ENCODE results near the gene SIRPG.

Gene SIRPG

GRCh38 chr20:1688886-1689538 lies 31.4 kb upstream of the SIRPG start:
- Histone ChIP-seq H3K27me3 (replicated peaks) (no peaks in the 10 kb centered on the region), H3K4me3 (ENCODE audit: low read depth, low read length) (no peak overlapping the region), H3K36me3 (replicated peaks) (no peaks in the 10 kb centered on the region), H3K27ac (no peak overlapping the region)
- no peak for TF ChIP-seq CTCF (IDR thresholded peaks at IDR 0.05; ENCODE audit: low read depth, low read length, missing control alignments)
- in situ Hi-C loops (cut with HindIII; ENCODE audit: low pct_ligation_motif_present, low sequenced_read_pairs): no loop called here
- no peak for DNase-seq

GRCh38 chr20:1687053-1687452 lies 29.5 kb upstream of the SIRPG start:
- Histone ChIP-seq H3K4me3 (ENCODE audit: low read depth, low read length) (no peak overlapping the region), H3K36me3 (replicated peaks) (no peaks in the 10 kb centered on the region), H3K27me3 (replicated peaks) (no peaks in the 10 kb centered on the region), H3K27ac (no peak overlapping the region)
- in situ Hi-C loops (cut with HindIII; ENCODE audit: low pct_ligation_motif_present, low sequenced_read_pairs): no loop called here
- no peak for TF ChIP-seq CTCF (IDR thresholded peaks at IDR 0.05; ENCODE audit: low read depth, low read length, missing control alignments)
- DNase-seq: no peak

GRCh38 chr20:1686151-1686748 lies 28.7 kb upstream of the SIRPG start:
- H3K4me3 ChIP-seq (ENCODE audit: low read depth, low read length): no peak overlapping the region
- no peak overlapping the region for H3K27ac ChIP-seq
- in situ Hi-C loops (cut with HindIII; ENCODE audit: low pct_ligation_motif_present, low sequenced_read_pairs): no loop called here
- no peak for TF ChIP-seq CTCF (IDR thresholded peaks at IDR 0.05; ENCODE audit: low read depth, low read length, missing control alignments)
- H3K36me3 ChIP-seq (replicated peaks): no peaks in the 10 kb centered on the region
- H3K27me3 ChIP-seq (replicated peaks): no peaks in the 10 kb centered on the region
- no peak for DNase-seq

- Histone ChIP-seq H3K4me3 (ENCODE audit: low read depth, low read length) (no peak overlapping the region), H3K27ac (no peak overlapping the region), H3K27me3 (replicated peaks) (no peaks in the 10 kb centered on the region), H3K36me3 (replicated peaks) (no peaks in the 10 kb centered on the region)
- no peak for DNase-seq
- in situ Hi-C loops (cut with HindIII; ENCODE audit: low pct_ligation_motif_present, low sequenced_read_pairs): no loop called here
- TF ChIP-seq CTCF (IDR thresholded peaks at IDR 0.05; ENCODE audit: low read depth, low read length, missing control alignments): no peak
These were observed 27.9 kb upstream of the SIRPG start for GRCh38 chr20:1685304-1686052.

- no peak overlapping the region for H3K27ac ChIP-seq
- TF ChIP-seq CTCF (IDR thresholded peaks at IDR 0.05; ENCODE audit: low read depth, low read length, missing control alignments): no peak
- no peak overlapping the region for H3K4me3 ChIP-seq (ENCODE audit: low read depth, low read length)
These were observed 27.3 kb upstream of the SIRPG start for GRCh38 chr20:1684872-1685271.

More at GRCh38 chr20:1684872-1685271, 27.3 kb upstream of the SIRPG start:
- in situ Hi-C loops (cut with HindIII; ENCODE audit: low pct_ligation_motif_present, low sequenced_read_pairs): no loop called here
- Histone ChIP-seq H3K36me3 (replicated peaks) (no peaks in the 10 kb centered on the region), H3K27me3 (replicated peaks) (no peaks in the 10 kb centered on the region)
- DNase-seq: no peak
